Activated CD4-positive, CD25-positive, alpha-beta regulatory T cell treated with anti-CD3 and anti-CD28 coated beads, Interleukin-2, amount 50 U/mL, for 72 hours (primary cell): ENCODE data around the gene DYRK1A.

ENCODE experiments used
- DNase-seq: peaks from one replicate; pipeline ENCODE4 v3.0.0; 2021

The DYRK1A gene

GRCh38 chr21:37450445-37450941, 83.9 kb downstream of the DYRK1A start:
- DNase-seq: no peak

- no peak for DNase-seq
These were observed 84.9 kb downstream of the DYRK1A start for GRCh38 chr21:37451446-37451845.

DNA sequence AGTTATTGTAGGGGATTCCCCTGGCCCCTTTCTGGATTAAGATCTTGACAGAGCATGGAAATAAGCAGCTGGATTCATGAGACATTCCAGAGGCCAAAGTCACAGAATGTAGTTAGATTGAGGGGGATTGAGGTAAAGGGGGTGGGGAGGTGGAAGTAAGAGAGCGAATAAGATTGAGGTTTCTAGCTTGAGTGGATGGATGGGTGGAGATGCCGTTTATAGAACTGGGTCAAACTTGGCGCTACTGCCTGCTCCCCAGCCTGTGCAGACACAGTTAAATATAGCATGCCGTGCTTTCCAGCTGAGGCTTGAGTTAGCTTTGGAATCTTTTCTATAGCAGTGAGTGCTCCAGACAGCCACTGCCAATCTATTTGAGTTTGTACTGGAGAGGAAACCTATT, 85.7 kb downstream of the DYRK1A start:
- DNase-seq: no peak

GRCh38 chr21:37453350-37453749, 86.8 kb downstream of the DYRK1A start:
- no peak for DNase-seq

DNA sequence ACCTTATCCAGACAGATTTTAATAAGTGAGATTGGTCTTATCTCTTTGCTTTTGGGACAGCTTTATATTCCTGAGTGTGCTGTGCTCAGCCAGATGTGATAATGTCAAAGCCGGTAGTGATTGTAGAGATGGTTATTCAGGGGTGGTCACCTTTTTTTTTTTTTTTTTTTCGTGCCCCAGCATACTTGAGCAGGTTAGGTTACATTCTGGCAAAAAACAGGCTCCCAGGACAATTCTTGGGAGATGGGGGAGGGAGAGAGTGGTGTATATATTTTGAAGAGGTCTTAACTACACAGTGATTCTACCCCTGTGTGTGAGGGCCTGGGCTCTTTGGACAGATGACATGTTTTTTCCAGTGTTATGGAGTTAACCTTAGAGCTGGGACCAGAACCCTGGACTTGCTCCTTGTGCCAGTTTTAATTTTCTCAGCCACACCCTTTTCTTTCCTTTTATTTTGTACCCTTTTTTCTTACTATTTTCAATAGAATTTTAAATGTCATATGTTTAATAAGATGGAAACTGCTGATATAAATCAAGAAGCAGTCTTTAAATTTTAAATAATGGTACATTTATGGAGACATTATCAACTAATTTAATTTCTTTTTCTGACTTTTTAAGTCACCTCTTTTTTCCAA, 88.4 kb downstream of the DYRK1A start:
- DNase-seq: no peak

- no peak for DNase-seq
These were observed 88.9 kb downstream of the DYRK1A start for GRCh38 chr21:37455504-37455911.

DNA sequence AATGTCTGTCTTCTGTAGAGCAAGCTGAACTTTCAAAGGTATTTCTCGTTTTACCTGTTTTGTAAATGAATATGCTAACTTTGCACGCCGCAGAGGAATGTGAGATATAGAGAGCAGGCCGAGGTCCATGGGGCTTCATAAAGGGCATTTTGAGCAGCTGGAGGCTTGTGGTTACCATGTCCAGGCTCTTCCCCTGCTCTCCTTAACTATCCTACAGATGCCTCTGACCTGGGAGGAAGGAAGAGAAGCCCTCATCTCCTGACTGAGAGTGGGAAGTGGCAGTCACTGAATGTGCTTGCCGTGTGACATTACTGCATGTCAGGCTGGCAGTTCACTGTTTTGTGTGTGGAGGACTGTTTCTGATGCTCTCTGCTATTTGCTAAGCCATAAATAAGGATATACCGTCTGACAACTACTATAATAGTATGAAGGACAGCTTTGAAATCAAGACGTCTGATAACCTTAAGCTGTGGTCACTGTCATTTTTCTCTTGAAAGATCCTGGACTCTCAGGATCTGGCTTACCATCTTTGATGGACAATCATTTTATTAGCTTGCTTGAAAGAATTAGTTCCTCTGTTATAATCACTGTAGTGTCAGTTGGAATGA, 92.2 kb downstream of the DYRK1A start:
- no peak for DNase-seq

DNA sequence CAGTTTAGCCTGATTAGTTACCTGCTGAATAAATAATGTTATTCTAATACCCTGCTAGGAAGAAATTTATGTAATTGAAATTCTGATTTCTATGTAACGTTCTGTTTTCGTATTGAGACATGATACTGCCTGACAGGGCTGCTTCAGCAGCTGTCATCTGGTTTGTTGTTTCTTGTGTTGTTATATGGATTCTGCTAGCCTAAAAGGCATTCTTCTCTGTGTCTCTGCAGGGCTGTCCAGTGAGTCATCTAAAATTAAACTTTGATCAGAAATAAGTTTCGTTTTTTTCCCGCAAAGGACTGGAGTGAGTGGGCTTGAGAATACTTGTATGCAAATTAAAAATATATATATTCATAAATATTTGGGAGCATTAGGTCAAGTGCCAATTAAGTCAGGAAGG, 93.0 kb downstream of the DYRK1A start:
- no peak for DNase-seq

DNA sequence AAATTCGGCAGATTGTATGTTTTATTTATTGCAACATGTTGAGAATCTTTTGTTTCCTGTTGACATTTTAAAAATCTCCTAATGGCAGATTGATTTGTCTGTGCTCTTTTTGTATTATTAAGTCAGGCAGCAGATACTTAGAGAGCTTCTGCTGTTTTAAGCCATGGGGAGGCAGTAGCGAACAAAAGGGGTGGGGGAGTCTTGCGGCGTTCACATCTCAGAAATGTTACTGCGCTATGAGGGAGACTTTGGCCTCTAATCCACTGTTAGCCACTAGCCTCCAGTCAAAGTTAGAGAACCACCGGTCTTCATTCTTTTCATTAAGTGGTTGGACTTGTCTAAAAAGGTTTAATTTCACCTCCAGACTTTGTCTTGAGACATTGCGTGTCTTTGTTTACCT, 93.6 kb downstream of the DYRK1A start:
- DNase-seq: no peak

- no peak for DNase-seq
These were observed 94.9 kb downstream of the DYRK1A start for GRCh38 chr21:37461479-37461878.

DNA sequence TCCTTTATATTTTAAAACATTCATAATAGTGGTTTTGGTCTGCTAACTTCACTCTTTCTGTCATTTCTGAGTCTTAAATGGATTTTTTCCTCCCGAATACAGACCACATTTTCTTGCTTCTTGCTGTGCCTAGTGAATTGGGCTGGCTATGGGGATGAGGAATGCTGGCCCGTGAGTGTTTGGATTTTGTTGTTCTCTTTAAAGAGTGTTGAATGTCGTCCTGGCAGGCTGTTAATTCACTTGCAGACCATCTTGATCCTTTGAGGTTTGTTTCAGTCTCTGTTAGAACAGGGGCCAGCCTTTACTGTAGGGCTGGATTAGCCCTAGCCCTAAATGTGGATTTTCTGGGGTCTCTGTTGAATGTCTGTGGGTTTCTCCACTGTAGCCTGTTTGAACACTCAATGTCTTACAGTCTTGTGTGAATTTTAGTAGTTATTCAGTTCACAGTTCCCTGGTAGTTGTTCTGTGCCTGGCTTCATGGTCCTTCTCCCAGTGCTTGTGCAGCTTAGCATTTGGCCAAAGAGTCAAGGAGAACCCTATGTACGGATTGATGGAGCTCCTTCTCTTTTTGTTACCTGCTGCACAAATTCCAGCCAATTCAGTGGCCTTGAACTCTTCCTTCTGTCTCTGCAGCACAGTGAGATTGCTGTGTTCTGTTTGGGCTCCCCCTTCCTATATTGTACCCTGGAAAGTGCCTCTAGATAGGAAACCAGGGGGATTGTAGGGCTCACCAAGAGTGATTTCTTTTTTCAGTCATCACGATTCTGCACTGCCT, 95.7 kb downstream of the DYRK1A start:
- DNase-seq: no peak

DNA sequence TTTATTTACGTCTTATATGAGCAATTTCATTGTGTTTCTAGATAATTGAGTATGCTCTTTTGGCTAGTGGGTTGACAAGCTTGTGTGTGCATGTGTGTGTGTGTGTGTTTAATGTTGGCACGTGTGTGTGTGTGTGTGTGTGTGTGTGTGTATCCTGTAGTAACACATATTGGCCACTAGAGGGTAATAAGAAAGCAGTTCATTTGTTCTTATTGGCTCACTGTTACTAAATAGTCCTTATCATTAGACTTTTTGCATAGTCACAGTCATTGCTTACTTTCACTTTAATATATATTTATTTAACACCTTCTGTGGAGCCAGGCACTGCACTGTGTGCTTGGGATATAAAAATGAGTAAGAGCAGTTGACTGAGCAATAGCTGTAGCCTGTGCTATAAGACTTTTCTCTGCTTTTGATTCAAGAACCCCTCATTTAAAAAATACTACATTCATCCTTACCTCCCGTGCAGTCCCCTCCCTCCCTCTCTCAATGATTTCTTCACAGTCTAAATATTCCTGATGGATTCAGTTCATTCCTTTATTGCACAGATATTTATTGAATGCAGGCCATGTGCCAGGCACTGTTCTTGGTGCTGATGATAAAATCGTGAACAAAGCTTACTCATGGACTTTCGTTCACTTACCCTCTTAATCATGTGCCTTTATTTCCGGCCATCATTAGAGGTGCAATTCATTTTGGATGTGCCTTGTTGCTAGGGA, 96.7 kb downstream of the DYRK1A start:
- no peak for DNase-seq

- no peak for DNase-seq
These were observed 100.5 kb downstream of the DYRK1A start for GRCh38 chr21:37467082-37467481.

GRCh38 chr21:37468909-37469308, 102.3 kb downstream of the DYRK1A start:
- no peak for DNase-seq

- no peak for DNase-seq
These were observed 102.9 kb downstream of the DYRK1A start for GRCh38 chr21:37469441-37469840.

GRCh38 chr21:37472581-37472980, 106.0 kb downstream of the DYRK1A start:
- no peak for DNase-seq

GRCh38 chr21:37473491-37473890, 106.9 kb downstream of the DYRK1A start:
- DNase-seq: no peak

DNA sequence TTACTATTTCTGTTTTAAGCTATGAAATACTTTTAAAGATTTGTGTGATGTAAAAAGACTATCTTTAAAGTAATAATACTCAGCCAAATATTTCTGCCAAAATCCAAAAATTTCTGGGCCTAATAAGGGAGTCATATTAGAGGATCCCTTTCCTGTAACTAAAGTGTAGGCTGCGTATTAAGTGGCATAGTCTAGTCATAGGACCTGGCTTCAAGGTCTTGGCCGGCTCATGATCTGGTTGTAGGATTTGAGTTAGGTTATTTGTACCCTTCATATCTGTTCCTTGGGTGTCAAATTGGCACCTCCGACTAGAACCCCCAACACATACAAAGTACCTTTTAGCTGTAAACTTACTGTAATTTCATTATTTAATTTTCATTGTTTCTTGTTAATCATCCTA, 107.8 kb downstream of the DYRK1A start:
- no peak for DNase-seq

DNA sequence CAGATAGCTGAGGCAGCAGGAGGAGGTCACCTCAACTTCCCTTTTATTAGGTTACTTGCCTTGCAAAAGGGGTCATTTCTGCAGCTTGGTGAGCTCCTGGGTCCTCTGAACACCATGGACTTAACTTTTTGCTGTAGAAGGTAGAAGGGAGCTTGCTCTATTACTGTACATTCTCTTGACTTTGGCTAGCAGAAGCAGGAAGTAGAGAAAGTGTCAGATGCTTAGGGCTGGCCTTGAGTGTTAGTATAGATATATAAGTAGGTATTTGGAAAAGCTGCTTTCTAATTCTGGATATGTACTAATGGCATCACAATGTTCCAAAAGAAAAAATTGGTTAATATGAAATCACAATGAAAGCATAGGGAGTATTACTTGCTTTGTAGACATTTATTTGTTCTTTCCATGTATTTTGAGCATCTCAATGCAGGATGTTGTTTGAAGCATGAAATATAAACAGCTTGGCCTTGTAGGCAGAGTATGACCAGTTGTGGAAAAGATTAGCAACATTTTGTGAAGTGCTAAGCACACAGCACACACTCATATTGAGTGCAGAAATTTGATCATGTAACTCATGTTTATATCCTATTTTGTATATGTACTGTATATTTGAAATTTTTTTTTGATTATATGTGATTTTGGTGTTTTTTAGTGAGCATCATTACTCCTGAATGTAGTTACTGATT, 108.8 kb downstream of the DYRK1A start:
- DNase-seq: no peak

DNA sequence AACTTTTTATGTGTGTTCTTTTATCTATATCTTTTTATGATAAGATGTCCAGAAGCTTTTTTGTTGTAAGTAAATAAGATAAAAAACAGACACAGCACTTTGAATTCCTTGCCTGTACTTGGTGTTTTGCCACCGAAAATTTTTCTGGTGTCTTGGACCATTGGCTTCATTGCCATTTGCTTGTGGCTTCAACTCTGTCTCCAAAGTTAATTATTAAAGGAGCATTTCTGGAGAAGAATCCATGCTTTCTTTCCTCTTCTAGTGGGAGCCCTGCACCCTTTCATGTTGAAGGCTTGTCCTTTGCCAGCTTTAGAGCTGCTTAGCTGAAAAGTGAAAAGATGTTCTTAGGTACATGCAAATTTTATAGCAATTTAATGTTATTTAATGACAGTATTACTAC, 112.2 kb downstream of the DYRK1A start:
- no peak for DNase-seq

DNA sequence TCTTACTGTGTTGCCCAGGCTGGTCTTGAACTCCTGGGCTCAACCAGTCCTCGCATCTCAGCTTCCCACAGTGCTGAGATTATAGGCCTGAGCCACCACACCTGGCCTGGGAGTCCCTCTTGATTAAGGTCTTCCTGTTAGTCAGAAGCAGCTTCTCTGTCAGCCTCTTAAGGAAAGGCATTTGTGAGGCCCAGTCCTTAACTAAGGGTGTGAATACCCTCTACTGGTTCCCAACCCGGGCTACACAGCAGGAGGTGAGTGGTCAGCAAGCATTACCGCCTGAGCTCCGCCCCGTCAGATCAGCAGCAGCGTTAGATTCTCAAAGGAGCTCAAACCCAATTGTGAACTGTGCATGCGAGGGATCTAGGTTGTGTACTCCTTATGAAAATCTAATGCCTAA, 117.2 kb downstream of the DYRK1A start:
- DNase-seq: no peak

DNA sequence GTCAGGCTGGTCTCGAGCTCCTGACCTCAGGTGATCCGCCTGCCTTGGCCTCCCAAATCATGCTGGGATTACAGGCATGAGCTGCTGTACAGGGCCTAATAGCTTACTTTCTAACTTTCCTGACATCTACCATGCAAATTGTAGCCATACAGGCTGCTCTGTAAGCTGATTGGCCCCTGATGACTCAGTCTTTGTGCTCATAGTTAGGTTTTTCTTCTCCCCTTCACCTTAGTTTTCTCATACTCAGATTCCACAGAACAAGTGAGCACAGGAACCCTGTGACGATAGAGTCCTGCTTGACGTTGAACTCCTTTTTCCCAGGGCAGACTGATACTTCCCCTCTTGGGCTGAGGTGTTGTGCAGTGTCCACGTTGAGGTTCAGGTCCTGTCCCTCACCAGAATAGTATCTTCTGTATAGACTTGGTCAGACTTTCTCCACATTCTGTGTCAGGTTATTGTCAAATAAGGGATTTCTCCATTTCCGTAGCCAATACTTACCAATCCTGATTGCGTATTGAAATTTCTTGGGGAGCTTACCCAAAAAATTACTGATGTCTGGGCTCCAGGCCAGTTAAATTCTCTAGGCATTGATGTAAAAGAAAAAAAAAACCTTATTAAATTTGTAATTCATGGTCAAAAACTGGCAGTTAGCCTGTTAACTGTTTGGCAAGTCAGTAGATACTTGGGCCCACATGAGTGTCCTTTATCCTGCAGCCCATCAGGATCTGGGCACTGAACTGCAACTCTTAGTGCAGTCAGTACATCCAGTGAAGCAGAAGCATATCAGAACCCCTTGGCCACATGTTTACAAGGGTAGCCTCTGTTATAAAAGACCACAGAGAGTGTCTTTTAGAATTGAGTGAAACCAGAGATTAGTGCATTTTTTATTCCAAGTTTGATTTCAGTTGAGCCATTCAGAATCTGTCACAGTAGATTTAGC, 118.2 kb downstream of the DYRK1A start:
- no peak for DNase-seq
